Measurements from ENCODE around the gene RASGEF1B. TPM values are rescaled to one million over a fixed set of nuclear protein-coding genes. Genes with fewer than 3 reads are reported as not detected.
A peak's percentile ranks its signal among the peaks of the same experiment; 100 is the strongest.

RASGEF1B gene
- total and polyA plus RNA-seq, 12 donors: 1.3 to 8.1 (median 3.4) TPM

- Histone ChIP-seq H3K9me3 (no peaks in the 10 kb centered on the region), H3K36me3 (no peaks in the 10 kb centered on the region), H3K4me3 (no peak overlapping the region), H3K27ac (peak overlapping the region in 1 of 10 donors; percentile 67), H3K4me1 (peaks cover 0 to 49% (median 7%) of the 10 kb centered on the region in 9 donors), H3K27me3 (no peaks in the 10 kb centered on the region)
- DNase-seq (no peak), ATAC-seq (no peak)
- WGBS, 2 donors: 85 to 86% methylated on average over 7 of the region's 7 CpGs
- TF ChIP-seq CTCF (IDR thresholded peaks at IDR 0.05): no peak
- intact Hi-C loops (cut with DNase I): no loop called here
Measured at GRCh38 chr4:81509822-81510221, 38.1 kb upstream of the RASGEF1B start.

GRCh38 chr4:81509191-81509590, 37.5 kb upstream of the RASGEF1B start:
- Histone ChIP-seq H3K4me1 (peaks cover 0 to 56% (median 7%) of the 10 kb centered on the region in 9 donors), H3K27ac (peak overlapping the region in 1 of 10 donors; percentile 67), H3K27me3 (no peaks in the 10 kb centered on the region), H3K36me3 (no peaks in the 10 kb centered on the region), H3K9me3 (no peaks in the 10 kb centered on the region), H3K4me3 (no peak overlapping the region)
- TF ChIP-seq CTCF (IDR thresholded peaks at IDR 0.05): no peak
- no peak for DNase-seq
- ATAC-seq: no peak
- 83 to 93% methylated on average over 3 of the region's 3 CpGs for WGBS, 2 donors
- intact Hi-C loops (cut with DNase I): no loop called here

GRCh38 chr4:81508411-81509185, 36.9 kb upstream of the RASGEF1B start:
- 77 to 80% methylated on average over 2 of the region's 2 CpGs for WGBS, 2 donors
- Histone ChIP-seq H3K27ac (peak overlapping the region in 1 of 10 donors; percentile 3), H3K9me3 (no peaks in the 10 kb centered on the region), H3K4me3 (no peak overlapping the region), H3K4me1 (peaks cover 0 to 56% (median 7%) of the 10 kb centered on the region in 9 donors), H3K27me3 (no peaks in the 10 kb centered on the region), H3K36me3 (no peaks in the 10 kb centered on the region)
- intact Hi-C loops (cut with DNase I): no loop called here
- no peak for TF ChIP-seq CTCF (IDR thresholded peaks at IDR 0.05)
- DNase-seq (no peak), ATAC-seq (no peak)

GRCh38 chr4:81507530-81507929, 35.8 kb upstream of the RASGEF1B start:
- Histone ChIP-seq H3K9me3 (no peaks in the 10 kb centered on the region), H3K27ac (no peak overlapping the region), H3K27me3 (no peaks in the 10 kb centered on the region), H3K4me3 (no peak overlapping the region), H3K36me3 (no peaks in the 10 kb centered on the region), H3K4me1 (peaks cover 0 to 54% (median 7%) of the 10 kb centered on the region in 9 donors)
- no peak for TF ChIP-seq CTCF (IDR thresholded peaks at IDR 0.05)
- DNase-seq: no peak
- intact Hi-C loops (cut with DNase I): loop anchor here in 1 of 10 donors (2.0 kb wide), 1 partner anchor 39 kb away; no protein-coding TSS in a partner anchor
- no peak for ATAC-seq
- WGBS, 2 donors: 94 to 96% methylated on average over 1 of the region's 1 CpG
